GM19025 (cell line): Measurements from ENCODE around the gene GPC6.

Source experiments
- ATAC-seq: cut with Tn5 transposase; IDR thresholded peaks from one replicate; pipeline ENCODE4 v1.9.1; 2021; ENCODE audit warnings: mild to moderate bottlenecking, low read depth, moderate library complexity; ENCODE audit not compliant: unreplicated experiment

Gene GPC6

DNA sequence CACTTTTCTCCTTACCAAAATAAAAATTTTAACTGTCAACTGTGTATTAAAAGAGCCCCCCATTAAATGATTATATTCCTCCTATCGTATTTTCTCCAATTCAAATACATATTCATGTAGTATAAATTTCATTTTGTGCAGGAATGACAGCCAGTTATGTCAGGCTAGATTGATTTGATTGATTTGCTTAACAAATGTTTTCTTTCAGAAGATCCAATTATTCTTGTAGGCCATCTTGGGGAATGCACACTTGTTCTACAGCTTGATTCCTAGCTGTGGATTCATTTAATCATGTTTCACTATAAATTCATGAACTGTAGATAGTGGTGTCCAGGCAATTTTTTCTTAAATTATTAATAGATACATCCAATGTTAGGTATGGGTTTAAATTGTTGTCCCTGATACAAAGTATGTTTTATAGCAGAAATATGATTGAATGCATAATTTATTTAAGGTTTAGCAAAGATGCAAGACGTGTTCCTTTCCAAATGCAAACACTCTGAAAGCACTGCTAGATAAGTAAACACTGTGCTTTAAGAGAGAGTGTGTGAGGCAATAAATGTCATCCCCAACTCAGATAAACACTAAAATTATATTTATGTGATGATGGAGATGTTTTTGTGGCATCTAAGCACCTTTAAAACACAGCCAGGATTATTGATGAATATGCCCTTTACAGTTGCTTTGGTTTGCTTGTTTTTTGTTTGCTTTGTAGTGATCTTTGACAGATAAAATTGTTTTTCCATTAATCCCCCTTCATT is 721.7 kb downstream of the GPC6 start:
- ATAC-seq, result no peak

DNA sequence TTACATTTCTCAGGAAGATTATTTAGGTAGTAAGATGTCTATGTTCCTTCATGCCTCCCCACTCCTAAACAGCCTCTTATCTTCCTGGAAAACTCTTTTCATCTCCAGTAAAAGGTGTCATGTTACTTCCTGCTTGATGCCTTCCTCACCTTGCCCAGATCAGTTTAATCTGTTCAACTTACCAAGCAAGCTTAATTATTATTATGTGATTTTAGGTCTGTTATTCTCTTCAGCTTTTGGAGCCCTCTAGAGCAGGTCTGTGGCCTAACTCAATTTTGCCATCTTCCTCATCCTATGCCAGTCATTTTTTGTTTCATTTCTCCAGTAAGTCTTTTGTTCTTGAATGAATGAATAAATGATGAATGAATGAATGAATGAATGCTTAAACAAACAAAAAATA is 724.5 kb downstream of the GPC6 start:
- ATAC-seq, result no peak

GRCh38 chr13:93951951-93952350 is 725.3 kb downstream of the GPC6 start:
- no peak for ATAC-seq

- ATAC-seq, result no peak
Measured at GRCh38 chr13:93953841-93954240, 727.2 kb downstream of the GPC6 start.

DNA sequence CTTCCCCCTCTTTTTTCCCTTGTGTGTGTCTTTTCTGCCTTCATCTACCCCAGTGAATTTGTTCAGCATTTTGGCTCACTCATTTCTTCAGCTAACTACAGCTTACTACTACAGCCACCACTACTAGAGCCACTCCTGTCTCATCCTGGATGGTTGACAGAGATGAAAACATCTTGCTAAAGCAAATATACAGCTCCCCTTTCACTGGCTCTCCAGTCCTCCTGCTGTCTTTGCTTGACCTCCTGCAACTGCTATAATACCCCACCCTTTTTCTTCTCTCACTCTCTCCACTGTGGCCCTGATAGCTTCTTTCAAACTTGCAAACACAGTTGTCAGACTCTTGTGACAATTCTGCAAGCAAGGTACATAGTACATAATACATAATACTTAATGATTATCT is 729.3 kb downstream of the GPC6 start:
- no peak for ATAC-seq

- ATAC-seq, result no peak
Measured at GRCh38 chr13:93956426-93956825, 729.8 kb downstream of the GPC6 start.

GRCh38 chr13:93957371-93957770 is 730.8 kb downstream of the GPC6 start:
- no peak for ATAC-seq

GRCh38 chr13:93959796-93960533 is 733.4 kb downstream of the GPC6 start:
- no peak for ATAC-seq

- no peak for ATAC-seq
Measured at GRCh38 chr13:93963266-93964145, 736.9 kb downstream of the GPC6 start.

- no peak for ATAC-seq
Measured at GRCh38 chr13:93964146-93964512, 737.5 kb downstream of the GPC6 start.

- ATAC-seq, result no peak
Measured at GRCh38 chr13:93965587-93965986, 739.0 kb downstream of the GPC6 start.

GRCh38 chr13:93966267-93966936 is 739.8 kb downstream of the GPC6 start:
- no peak for ATAC-seq

GRCh38 chr13:93967286-93967685 is 740.7 kb downstream of the GPC6 start:
- ATAC-seq, result no peak

- no peak for ATAC-seq
Measured at GRCh38 chr13:93975242-93975641, 748.6 kb downstream of the GPC6 start.

- ATAC-seq, result no peak
Measured at GRCh38 chr13:93976528-93976927, 749.9 kb downstream of the GPC6 start.

GRCh38 chr13:93977986-93978385 is 751.4 kb downstream of the GPC6 start:
- ATAC-seq, result no peak

- ATAC-seq, result no peak
Measured at GRCh38 chr13:93981426-93981977, 754.9 kb downstream of the GPC6 start.

- ATAC-seq, result no peak
Measured at GRCh38 chr13:93982179-93982918, 755.7 kb downstream of the GPC6 start.

DNA sequence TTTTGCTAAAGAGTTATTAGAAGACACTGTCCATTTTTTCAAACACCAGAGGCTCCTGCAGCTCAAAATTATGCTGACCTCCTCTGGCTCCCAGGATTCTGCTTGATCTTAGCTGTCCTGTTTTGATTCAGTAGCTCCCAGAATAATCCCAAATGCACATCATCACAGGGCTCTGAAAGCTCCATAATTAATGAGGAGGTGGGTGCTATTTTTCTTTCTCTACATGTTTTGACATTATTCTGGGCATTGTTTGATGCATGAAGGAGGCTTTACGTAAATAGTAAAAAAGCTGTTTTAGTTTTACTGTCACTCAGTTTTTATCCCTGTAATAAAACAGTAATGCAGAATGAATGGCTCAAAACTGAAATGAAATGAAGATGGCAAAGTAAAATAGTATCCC is 757.4 kb downstream of the GPC6 start:
- ATAC-seq, result no peak

- ATAC-seq, result no peak
Measured at GRCh38 chr13:93984876-93985275, 758.3 kb downstream of the GPC6 start.
